NCI-H2081 (cell line): ENCODE measurements around the gene DEXI.
"Not testable (repeated sequence)": the region's sequence is repeated elsewhere in the genome, so short reads cannot be mapped to it uniquely, and the experiment has no call there.

ENCODE experiments used
- DNase-seq, 2 experiments: peaks; one replicate each; lab custom pipeline; 2025; lab: John Stamatoyannopoulos, UW

The DEXI gene

GRCh38 chr16:10926867-10927266 lies 15.4 kb downstream of the DEXI start:
- DNase-seq: no peak

GRCh38 chr16:10926094-10926493 lies 16.2 kb downstream of the DEXI start:
- DNase-seq: no peak

- not testable (repeated sequence) for DNase-seq
Measured at GRCh38 chr16:10925285-10925684, 17.0 kb downstream of the DEXI start.

GRCh38 chr16:10923650-10924214 lies 18.5 kb downstream of the DEXI start:
- no peak for DNase-seq

- DNase-seq: no peak
Measured at GRCh38 chr16:10923146-10923649, 19.1 kb downstream of the DEXI start.

GRCh38 chr16:10922328-10923145 lies 19.7 kb downstream of the DEXI start:
- no peak for DNase-seq

- DNase-seq: no peak
Measured at GRCh38 chr16:10921536-10922327, 20.5 kb downstream of the DEXI start.

GRCh38 chr16:10920726-10921427 lies 21.4 kb downstream of the DEXI start:
- DNase-seq: no peak

- no peak for DNase-seq
Measured at GRCh38 chr16:10919003-10919351, 23.3 kb downstream of the DEXI start.

- peak; percentile 75 to 79 for DNase-seq
Measured at GRCh38 chr16:10918294-10919002, 23.8 kb downstream of the DEXI start.

- no peak for DNase-seq
Measured at GRCh38 chr16:10916534-10916933, 25.7 kb downstream of the DEXI start.

GRCh38 chr16:10911267-10911666 lies 31.0 kb downstream of the DEXI start:
- no peak for DNase-seq

GRCh38 chr16:10907757-10908045 lies 34.6 kb downstream of the DEXI start:
- DNase-seq: no peak

GRCh38 chr16:10906914-10907756 lies 35.1 kb downstream of the DEXI start:
- no peak for DNase-seq

GRCh38 chr16:10906482-10906881 lies 35.8 kb downstream of the DEXI start:
- no peak for DNase-seq

- DNase-seq: no peak
Measured at GRCh38 chr16:10902999-10903398, 39.3 kb downstream of the DEXI start.

GRCh38 chr16:10897134-10897533 lies 45.1 kb downstream of the DEXI start:
- DNase-seq: no peak

GRCh38 chr16:10896723-10897122 lies 45.5 kb downstream of the DEXI start:
- DNase-seq: no peak

- no peak for DNase-seq
Measured at GRCh38 chr16:10896165-10896564, 46.1 kb downstream of the DEXI start.

GRCh38 chr16:10895053-10895946 lies 47.0 kb downstream of the DEXI start:
- DNase-seq: no peak
